RWPE2 (cell line): ENCODE data around the gene TNFSF13B.

ENCODE experiments used
- ATAC-seq: fragments of 200-7000 bp; cut with Tn5 transposase; 3 replicates; pipeline ENCODE4 v1.9.1; 2021; ENCODE audit warnings: low read depth
- DNase-seq: peaks from one replicate; pipeline ENCODE4 v3.0.0-alpha.2; 2020; ENCODE audit warnings: low spot score
- H3K27ac ChIP-seq: fragments of 450-650 bp; 2 replicates; pipeline ENCODE4 v1.5.1; 2017; ENCODE audit warnings: mild to moderate bottlenecking; ENCODE audit not compliant: poor library complexity, severe bottlenecking
- H3K27me3 ChIP-seq: fragments of 250-450 bp; sonication (Bioruptor Pico); 2 replicates; pipeline ENCODE4 v1.5.1; 2021; ENCODE audit warnings: mild to moderate bottlenecking, moderate library complexity; ENCODE audit not compliant: insufficient read depth, poor library complexity, severe bottlenecking
- H3K36me3 ChIP-seq: fragments of 250-450 bp; sonication (Bioruptor Pico); 2 replicates; pipeline ENCODE4 v1.5.1; 2020; ENCODE audit warnings: low read depth, mild to moderate bottlenecking, moderate library complexity
- H3K4me1 ChIP-seq: fragments of 250-450 bp; sonication (Bioruptor Pico); 2 replicates; pipeline ENCODE4 v1.5.1; 2021; ENCODE audit warnings: mild to moderate bottlenecking, moderate library complexity; ENCODE audit not compliant: insufficient read depth, poor library complexity, severe bottlenecking
- H3K4me3 ChIP-seq: fragments of 250-450 bp; sonication (Bioruptor Pico); 2 replicates; pipeline ENCODE4 v1.5.1; 2021; ENCODE audit warnings: mild to moderate bottlenecking, moderate library complexity; ENCODE audit not compliant: severe bottlenecking
- H3K9me3 ChIP-seq: fragments of 250-450 bp; sonication (Bioruptor Pico); 2 replicates; pipeline ENCODE4 v1.5.1; 2021; ENCODE audit warnings: mild to moderate bottlenecking, moderate library complexity; ENCODE audit not compliant: severe bottlenecking
- CTCF ChIP-seq: fragments of 450-650 bp; IDR thresholded peaks from one replicate; pipeline ENCODE4 v1.5.1; 2017; ENCODE audit warnings: mild to moderate bottlenecking, moderate library complexity; ENCODE audit not compliant: poor library complexity, severe bottlenecking

Gene TNFSF13B

GRCh38 chr13:108270442-108270841 lies 924 bp downstream of the TNFSF13B start:
- H3K4me1 ChIP-seq = no peaks in the 10 kb centered on the region
- no peak for DNase-seq
- H3K27me3 ChIP-seq = no peaks in the 10 kb centered on the region
- no peaks in the 10 kb centered on the region for H3K9me3 ChIP-seq
- H3K36me3 ChIP-seq = no peaks in the 10 kb centered on the region
- no peak for TF ChIP-seq CTCF
- no peak for ATAC-seq
- no peak overlapping the region for H3K27ac ChIP-seq
- no peak overlapping the region for H3K4me3 ChIP-seq

- no peak for ATAC-seq
- Histone ChIP-seq H3K9me3 (no peaks in the 10 kb centered on the region), H3K27me3 (no peaks in the 10 kb centered on the region), H3K27ac (no peak overlapping the region), H3K36me3 (no peaks in the 10 kb centered on the region), H3K4me3 (no peak overlapping the region), H3K4me1 (no peaks in the 10 kb centered on the region)
- TF ChIP-seq CTCF = no peak
- DNase-seq = no peak
These were observed 2.8 kb downstream of the TNFSF13B start for GRCh38 chr13:108272333-108272732.

- no peaks in the 10 kb centered on the region for H3K4me1 ChIP-seq
- DNase-seq = no peak
- no peaks in the 10 kb centered on the region for H3K9me3 ChIP-seq
- no peak overlapping the region for H3K4me3 ChIP-seq
- no peak overlapping the region for H3K27ac ChIP-seq
- no peaks in the 10 kb centered on the region for H3K27me3 ChIP-seq
- H3K36me3 ChIP-seq = no peaks in the 10 kb centered on the region
- ATAC-seq = no peak
- TF ChIP-seq CTCF = no peak
These were observed 4.1 kb downstream of the TNFSF13B start for GRCh38 chr13:108273429-108274118.

GRCh38 chr13:108274718-108275117 lies 5.2 kb downstream of the TNFSF13B start:
- TF ChIP-seq CTCF = no peak
- DNase-seq (no peak), ATAC-seq (no peak)
- H3K36me3 ChIP-seq = no peaks in the 10 kb centered on the region
- no peaks in the 10 kb centered on the region for H3K27me3 ChIP-seq
- no peak overlapping the region for H3K27ac ChIP-seq
- H3K9me3 ChIP-seq = no peaks in the 10 kb centered on the region
- H3K4me3 ChIP-seq = no peak overlapping the region
- H3K4me1 ChIP-seq = no peaks in the 10 kb centered on the region

- H3K4me3 ChIP-seq = no peak overlapping the region
- H3K27ac ChIP-seq = no peak overlapping the region
- no peak for DNase-seq
- ATAC-seq = no peak
- no peak for TF ChIP-seq CTCF
- H3K9me3 ChIP-seq = no peaks in the 10 kb centered on the region
- H3K27me3 ChIP-seq = no peaks in the 10 kb centered on the region
- no peaks in the 10 kb centered on the region for H3K4me1 ChIP-seq
- H3K36me3 ChIP-seq = no peaks in the 10 kb centered on the region
These were observed 6.5 kb downstream of the TNFSF13B start for GRCh38 chr13:108276060-108276459.
